ENCODE results near the gene IL18R1.

IL18R1 gene

DNA sequence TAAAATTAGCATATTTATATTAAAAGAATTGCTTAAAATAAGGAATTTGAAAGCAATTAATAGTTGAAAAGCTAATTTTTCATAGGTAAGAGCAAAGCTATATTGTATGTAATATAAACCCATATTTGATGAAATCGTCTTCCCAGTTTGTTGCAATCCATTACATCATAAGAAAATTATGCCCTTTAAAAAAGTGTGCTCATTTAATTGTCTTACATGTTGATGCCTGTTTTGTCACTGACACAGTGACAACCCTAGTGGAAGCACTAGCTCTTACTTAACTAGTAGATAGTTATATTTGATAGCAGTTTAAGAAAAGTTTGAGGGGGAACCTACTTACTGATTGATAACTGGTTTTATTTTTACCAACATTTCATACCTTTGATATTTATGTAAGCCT, 37.3 kb downstream of the IL18R1 start:
- DNase-seq: no peak

DNA sequence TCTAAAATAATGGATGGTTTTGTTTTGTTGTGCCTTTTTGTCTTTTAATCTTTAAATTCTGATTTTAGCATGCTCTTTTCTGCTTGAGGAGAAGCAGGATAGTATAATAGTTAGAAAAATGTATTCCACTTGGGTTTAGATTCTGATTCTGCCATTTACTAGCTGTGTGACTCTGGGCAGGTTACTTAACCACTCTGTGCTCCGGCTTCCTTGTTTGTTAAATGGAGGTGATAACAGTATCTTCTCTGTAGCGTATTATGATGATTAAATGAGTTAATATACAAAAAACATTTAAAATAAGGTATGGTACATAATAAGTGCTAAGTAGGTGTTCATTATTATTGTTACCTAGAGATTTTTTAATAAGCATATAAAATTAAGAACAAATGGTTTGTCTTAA, 40.4 kb downstream of the IL18R1 start:
- DNase-seq: no peak

DNA sequence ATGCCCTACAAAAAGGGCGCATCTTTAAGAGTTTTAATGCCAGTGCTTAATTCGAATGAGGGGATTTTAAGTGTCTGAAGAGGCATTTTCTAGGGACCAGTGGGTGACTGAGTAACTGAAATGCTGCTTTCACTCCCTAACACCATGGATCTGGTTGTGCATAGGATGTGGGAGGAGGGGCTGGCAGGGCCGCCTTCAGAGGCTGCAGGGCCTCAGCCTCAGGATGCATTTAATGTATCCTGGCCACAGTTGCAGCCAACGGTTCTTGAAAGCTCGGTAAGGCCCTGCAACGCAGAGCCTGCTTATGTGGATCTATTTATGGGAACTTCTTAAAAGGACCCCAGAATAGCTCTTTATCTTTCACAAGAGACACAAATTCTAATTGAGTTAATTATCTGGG, 41.6 kb downstream of the IL18R1 start:
- no peak for DNase-seq

DNA sequence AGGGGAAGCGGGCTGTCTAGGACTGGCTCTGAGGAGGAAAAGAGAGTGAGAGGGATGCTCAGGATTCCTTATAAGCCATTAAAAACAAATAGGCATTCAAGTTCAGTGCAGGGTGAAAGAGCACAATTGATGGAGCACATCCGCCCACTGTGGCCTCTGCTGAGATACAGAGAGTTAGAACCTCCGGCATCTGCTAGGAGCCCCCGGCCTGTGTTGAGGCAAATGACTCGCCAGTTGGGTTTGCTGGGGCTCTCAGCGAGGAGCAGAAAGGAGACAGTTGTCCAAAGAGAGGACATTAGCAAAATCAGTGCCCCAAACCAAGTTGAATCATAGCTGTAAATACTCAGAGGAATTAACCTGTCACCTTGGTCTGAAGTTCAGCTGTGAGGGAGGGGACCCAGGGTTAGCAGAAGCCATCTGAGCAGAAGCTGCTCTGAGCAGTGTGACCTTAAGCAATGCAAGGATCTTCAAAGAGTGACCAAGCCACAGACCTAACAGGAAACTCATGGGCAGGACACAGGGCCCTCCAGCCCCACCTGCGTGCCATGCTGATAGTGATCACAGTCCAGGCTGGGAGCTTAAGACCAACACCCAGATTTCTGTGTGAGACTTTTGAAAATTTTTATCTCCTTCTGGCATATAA, 44.0 kb downstream of the IL18R1 start:
- DNase-seq: no peak

DNA sequence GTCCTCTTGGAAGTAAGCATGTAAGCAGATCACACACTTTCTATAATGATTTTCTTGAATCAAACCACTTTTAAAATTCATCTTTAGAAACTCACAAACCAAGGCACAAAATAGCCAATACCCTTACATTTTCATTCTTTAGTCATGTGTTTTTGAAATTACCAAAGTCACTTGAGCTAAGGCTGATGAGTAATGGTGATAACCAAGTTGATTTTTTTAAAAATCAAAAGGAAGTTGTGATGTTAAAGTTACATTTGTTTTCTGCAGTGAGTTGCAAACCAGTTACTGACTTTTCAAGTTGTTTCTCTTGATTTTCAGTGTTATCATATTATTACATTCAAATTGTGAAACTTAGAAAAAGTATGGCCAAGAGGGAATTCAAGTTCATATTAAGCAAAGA, 45.9 kb downstream of the IL18R1 start:
- DNase-seq: no peak

DNA sequence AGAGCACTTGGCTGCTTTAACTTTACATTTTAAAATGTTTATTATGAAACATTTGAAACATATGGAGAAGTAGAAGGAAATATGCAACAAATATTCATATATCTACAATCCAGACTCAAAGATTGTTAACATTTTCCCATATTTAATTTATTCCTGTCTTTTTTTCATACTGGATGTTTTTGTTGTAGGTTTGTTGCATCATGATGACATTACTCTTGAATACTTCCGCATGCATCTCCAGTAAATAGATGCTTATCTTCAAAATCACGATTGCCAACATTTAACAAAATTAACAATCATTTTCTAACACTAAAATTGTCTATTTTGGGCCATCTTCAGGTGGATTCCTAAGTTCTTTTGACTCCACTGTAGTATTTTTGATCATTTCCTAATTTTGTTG, 46.3 kb downstream of the IL18R1 start:
- DNase-seq: no peak

DNA sequence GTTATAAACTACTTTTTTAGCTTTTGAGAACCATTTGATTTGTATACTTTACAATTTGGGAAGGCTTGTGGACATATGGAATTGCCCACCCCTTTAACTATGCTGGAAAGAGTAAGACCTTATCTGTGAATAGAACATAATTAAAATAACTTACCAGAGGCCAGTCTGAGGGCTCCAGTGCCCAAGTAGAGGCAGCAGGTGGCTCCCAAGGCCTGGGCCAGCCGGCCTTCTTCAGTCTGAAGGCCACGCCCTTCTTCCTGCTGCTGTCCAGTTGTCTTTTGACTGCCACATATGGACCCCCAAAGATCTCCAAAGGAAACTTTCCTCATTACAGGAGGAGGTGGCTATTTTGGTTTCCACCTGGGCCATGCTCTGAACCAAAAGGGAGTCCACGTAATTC, 55.4 kb downstream of the IL18R1 start:
- no peak for DNase-seq

DNA sequence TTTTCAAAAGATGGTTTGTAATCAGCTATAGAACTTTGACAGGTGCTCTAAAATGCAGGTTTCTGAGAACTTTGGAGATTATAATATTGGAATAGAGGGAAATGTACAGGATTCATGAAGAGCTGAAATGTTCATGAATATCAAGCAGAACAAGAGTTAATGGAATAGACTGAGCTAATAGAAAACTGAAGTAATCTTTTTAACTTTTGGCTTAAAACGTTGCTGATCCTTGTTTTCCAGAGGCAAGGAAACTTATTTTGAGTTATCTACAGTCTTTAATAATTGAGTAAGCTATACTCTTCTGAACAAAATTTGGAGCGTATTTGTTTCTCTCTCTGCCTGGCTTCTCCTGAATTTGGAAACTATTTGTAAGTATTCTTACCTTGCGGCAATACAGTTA, 56.6 kb downstream of the IL18R1 start:
- DNase-seq: no peak

DNA sequence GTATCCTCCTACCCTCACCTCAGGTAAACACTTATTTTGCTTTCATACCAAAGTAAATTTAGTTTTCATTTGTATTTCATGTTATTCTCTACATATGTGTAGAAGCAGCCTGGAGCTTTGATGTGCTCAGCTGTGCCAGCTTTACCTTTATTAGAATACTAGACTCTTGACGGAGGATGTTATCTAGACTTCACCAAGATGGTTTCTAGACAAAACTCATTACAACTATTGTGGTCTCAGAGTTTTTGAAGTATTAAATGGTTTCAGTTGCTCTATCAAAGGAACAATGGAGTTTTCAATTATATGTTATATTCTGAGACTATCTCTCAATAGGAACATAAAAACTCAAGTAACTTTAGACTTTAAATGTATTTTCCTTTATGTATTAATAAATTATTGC, 62.4 kb downstream of the IL18R1 start:
- no peak for DNase-seq

DNA sequence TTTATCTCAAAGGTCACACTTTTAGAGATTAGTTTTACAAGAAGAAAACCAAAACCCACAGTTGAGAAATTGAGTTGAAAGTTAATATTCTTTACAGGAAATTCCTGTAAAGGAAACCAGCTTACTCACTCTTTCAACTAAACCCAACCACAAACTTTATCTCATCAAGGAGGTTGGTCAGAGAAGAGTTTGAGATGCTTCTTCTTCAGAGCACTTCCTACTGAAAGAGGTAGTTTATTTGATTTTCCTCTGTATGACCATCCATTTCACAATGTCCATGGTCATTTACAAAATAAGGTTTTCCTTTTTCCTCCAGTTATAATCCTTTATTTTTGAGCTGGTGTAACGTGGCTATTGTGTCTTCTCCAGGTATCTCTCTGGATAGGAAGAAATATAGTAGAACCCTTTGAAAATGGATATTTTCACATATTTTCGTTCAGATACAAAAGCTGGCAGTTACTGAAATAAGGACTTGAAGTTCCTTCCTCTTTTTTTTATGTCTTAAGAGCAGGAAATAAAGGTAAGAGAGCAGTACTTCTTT, 62.9 kb downstream of the IL18R1 start:
- DNase-seq: no peak

DNA sequence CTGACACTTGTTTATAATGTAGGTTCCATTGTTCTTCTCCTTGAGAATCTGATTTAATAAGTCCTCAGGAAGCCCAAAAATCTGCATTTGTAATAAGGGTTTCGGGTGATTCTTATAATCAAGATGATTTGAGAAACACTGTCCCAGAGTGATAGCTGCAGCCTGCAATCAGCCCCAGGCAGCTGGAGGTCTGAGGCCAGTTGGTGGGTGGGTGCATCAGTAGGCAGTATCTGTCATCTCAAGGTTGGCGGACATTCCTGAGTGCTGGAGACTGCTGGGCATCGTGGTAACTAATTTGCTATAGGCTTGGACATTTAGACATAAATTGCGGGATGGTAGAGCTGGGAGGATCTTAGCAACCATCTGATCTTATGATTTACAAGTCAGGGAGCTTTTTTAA, 64.7 kb downstream of the IL18R1 start:
- no peak for DNase-seq

DNA sequence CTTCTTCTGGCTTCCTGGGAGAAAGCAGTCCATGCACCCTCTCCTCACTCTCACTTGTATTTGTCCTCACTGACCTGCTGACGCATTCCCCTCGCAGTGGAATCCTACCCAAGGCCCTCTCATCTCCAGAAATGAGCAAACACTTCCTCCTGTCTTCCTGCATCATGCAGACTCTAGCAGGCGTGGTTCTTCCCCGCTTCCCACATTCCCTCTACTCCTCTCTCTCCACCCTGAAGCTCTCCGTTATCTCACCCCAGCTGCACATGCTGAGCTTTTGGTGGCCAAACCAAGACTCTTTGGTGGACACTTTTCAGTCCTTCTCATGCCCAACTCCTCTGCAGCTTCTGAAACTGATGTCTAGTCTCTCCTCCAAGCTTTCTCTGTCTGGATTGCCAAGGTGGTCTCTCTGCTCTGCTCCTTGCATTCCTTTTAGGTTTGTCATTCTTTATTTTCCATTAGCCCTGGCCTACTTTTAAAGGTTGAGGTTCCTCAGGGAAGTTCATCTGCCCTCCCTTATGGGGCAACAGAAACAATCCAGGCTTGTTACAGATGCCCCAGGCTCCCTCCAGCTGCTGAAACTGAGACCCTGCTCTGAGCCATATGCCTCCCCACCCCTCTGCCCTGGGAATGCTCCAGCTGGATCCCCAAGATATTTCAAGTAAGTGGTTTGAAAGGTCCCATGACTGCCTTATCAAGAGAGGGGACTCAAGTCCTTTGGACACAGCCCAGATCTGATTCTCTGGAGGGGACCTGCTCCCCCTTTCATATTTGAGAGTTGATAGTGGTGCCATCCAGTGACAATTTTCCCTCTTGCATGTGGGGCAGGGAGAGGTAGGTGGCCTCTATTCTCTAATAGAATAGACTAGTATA, 66.5 kb downstream of the IL18R1 start:
- DNase-seq: no peak

DNA sequence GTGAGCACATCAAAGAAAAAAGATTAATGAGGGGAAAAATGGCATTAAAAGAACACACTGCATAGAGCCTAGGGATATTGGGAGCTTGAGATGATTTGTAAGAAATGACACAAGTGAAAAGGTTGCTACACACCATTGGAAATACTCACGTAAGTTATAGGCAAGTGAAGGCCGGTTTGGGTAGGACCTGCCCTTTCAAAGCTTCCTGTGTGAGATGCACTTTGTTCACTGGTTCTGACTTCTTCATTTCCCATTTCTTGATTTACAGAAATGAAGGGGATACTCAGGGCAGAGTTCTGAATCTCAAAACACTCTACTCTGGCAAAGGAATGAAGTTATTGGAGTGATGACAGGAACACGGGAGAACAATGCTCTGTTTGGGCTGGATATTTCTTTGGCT, 67.3 kb downstream of the IL18R1 start, which contains the start of gene IL18RAP:
Gene IL18RAP (plus strand): TSS at position 251 of the 400 bp plus-strand sequence. CDS start 118 bp downstream, at position 369.
- DNase-seq: no peak

DNA sequence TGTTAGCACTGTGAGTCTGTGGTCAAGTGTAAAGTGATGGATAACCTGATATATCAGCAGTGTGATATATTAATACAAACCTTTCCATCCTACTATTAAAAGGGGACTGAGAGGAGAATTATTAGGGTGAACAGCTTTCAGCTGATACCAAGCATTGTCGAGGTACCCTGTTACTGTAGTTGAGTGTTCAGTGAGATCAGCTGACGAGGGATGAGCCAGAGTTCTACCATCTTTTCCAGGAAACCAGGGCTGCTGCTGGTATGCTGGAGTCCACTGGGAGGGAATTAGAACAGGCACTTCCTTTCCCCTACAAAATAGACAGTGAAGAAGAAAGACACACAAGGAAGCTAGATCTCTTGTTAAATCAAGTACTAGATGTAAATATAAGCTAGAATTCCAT, 67.8 kb downstream of the IL18R1 start:
- no peak for DNase-seq

DNA sequence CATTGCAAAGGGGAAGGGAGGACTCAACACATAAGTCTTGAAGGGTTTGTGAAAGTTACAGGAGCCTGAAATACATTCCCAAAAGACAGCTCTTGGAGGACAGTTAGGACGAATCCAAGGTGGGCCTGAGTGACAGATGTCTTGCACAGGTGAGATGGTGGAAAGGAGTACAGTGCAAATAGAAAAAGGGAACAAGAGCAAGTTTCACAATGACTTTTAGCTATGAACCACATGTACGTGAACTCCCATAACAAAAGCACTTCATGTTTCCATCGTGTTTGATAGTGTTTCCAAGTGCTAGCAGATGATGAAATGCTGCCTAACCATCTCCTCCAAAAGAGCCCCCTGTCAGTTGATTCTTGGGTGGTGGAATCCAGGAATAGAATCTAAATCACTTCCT, 69.2 kb downstream of the IL18R1 start:
- DNase-seq: no peak

DNA sequence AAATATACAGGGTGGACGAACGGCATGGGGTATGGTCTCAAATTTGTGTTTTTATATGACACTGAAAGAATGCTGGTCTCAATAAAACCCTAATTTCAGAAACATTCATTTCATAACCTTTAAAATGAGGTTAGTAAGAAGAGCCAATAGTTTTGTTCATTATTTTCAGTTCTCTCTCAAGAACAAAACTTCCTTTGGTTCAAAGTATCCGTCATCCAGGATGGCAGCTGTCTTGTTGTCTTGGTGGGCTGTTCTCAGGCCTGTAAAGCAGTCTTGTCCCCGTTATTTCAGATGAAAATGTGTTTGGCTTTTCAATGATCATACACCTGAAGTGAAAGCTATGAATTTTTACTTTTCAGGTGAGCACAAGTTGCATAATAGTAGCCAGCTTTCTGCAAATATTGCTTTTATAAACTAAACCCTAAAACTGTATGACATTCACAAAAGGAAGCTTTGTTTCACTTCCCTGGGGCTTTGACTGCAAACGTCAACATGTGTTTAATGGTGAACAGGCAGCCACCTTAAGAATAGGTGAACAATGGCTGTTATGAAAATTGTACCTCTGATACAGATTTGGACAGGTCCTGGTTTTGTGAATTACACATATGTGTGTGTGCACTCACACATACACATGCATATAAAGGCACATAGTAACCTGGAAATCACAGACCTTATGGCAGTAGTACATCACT, 70.0 kb downstream of the IL18R1 start:
- DNase-seq: no peak

DNA sequence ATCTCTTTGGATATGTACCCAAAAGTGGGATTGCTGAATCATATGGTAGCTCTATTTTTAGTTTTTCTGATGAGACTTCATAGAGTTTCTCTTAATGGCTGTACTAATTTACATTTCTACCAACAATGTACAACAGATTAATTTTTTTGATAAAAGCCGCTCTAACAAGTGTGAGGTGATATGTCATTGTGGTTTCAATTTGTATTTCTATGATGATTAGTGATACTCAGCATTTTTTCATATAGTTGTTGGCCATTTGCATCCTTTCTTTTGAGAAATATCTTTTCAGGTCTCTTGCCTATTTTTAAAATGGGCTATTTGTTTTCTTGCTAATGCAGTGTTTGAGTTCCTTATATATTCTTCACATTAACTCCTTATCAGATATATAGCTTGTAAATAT, 71.7 kb downstream of the IL18R1 start:
- DNase-seq: no peak

DNA sequence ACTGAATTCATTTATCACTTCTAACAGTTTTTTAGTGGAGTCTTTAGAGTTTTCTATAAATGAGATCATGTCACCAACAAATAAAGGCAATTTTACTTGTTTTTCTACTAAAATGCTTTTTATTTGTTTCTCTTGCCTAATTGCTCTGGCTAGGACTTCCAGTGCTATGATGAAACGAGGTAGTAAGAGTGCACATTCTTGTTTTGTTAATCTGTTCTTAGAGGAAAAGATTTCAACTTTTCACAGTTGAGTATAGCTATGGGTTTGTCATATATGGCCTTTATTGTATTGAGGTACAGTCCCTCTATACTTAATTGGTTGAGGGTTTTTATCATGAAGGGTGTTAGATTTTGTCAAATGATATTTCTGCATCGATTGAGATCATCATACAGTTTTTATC, 73.0 kb downstream of the IL18R1 start:
- DNase-seq: no peak

DNA sequence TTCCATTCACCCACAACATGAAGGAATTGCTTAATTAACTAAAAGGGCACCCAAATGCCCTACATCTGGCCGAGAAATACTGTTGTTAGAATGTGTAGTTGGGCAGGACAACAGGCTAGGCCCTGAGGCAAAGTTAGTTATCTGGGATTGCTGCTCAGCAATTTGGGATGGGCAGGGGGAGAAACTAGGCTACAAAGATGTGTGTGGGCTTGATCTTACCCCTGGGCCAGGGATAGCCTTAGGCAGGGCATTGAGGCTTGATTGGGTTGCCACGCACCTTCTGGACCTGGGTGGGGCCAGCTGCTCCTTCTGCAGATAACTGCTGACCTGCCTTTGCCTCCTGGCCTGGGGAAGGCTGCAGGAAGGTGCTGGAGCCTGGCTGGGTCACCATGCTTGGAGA, 76.8 kb downstream of the IL18R1 start:
- DNase-seq: no peak

DNA sequence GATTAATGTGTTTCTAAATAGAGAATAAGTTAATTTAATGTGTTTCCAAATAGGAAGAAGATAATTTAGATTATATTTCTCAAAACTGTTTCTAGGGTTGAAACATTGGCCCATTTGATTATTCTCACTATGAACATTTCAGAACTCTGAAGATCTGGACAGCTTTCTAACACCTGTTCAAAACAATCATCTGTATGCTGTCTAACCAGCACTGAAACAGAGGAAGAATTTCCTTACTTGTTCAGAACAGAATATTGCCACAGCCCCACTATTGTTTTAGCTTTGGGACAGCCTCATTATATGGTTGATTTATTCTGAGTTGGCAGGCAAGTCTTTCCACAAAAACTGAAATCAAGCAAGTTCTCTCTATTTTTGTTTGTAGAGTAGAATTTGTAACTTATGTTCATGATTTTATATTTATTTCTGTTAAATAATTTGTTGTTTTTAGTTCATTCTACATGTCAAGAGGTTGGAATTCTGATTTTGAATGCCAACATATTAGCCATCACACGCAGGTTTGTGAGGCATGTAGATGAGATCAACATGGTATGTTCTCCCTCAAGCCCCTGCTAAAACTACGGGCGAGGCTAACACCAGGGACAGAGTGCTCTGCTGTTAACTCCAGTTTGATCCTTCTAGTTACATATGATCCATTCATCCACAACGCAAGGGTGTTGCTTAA, 78.5 kb downstream of the IL18R1 start:
- DNase-seq: no peak

DNA sequence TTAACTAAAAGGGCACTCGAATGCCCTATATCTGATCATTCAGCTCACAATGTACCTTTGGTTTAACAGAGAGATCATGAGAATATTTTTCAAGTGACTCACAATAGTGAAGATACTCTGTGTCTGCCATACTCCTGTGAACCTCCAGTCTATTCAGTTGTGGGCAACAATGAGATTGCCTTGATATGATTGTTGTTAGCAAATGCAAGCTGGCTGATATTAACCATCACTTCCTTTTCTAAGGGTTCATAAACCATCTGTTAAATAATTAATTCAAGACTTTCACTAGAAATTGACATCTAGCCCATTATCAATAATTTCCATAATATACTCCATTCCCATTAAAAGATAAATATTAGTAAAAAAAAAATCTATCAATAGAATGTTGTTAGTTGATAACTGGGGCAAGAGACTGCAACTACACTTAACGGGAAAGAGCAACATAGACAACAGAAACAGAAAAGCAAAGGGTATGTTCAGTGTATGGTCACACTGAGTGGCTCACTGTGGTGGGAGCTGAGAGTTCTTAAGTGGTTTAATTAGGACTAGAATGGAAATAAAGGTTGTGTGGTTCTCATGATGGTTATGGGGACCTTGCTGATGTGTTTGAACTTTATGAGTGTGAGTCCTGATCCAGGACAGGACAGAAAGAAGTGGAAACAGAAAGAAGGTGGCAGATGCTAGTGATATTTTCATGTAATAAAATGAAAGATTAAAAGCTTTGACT, 79.2 kb downstream of the IL18R1 start:
- DNase-seq: no peak

DNA sequence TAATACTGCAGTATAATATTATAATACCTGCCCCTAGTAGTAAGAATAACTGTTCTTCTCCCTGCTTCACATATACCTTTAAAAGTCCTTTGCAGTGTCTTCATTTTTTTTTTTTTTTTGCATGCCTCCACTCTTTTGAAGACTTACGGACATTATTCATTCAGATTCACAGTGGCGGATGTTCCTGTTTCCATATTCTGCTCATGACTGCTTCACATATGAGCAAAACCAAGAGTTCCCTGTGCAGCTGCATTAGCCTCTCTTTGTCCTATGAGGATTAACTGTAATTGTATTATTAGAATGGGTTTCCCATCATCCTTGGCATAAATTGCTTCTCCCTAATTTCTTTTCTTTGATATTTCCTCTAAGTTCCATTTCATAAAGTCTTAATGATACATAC, 80.1 kb downstream of the IL18R1 start:
- no peak for DNase-seq

Data from effector CD4-positive, alpha-beta T cell (primary cell).